DOHH2 (cell line): ENCODE data around the gene MYH16.
"Not testable (repeated sequence)": the region's sequence is repeated elsewhere in the genome, so short reads cannot be mapped to it uniquely, and the experiment has no call there.

ENCODE experiments used
- H3F3A ChIP-seq: fragments of 200-600 bp; sonication (generic), shearing (Covaris generic); 2 replicates; pipeline ENCODE4 v1.6.0; 2016; ENCODE audit warnings: antibody characterized with exemption, mild to moderate bottlenecking; ENCODE audit not compliant: control insufficient read depth, insufficient read depth
- H3K27ac ChIP-seq: fragments of 200-600 bp; sonication (generic); 2 replicates; pipeline ENCODE4 v1.5.1; 2014; ENCODE audit warnings: low read depth, mild to moderate bottlenecking, low read length, moderate library complexity
- H3K27me3 ChIP-seq: fragments of 200-600 bp; sonication (generic); 2 replicates; pipeline ENCODE4 v1.6.1; 2014; ENCODE audit warnings: mild to moderate bottlenecking, low read length, mixed read lengths; ENCODE audit not compliant: control insufficient read depth
- H3K36me3 ChIP-seq: fragments of 200-600 bp; sonication (generic); 2 replicates; pipeline ENCODE4 v1.6.1; 2014; ENCODE audit warnings: mild to moderate bottlenecking, low read length, moderate library complexity, mixed read lengths; ENCODE audit not compliant: control insufficient read depth
- H3K4me1 ChIP-seq: fragments of 200-600 bp; sonication (generic); 2 replicates; pipeline ENCODE4 v1.6.1; 2014; ENCODE audit warnings: mild to moderate bottlenecking, low read length, mixed read lengths; ENCODE audit not compliant: control insufficient read depth
- H3K4me2 ChIP-seq: fragments of 200-600 bp; sonication (generic); 2 replicates; pipeline ENCODE4 v1.6.0; 2014; ENCODE audit warnings: mild to moderate bottlenecking, low read length, moderate library complexity
- H3K4me3 ChIP-seq: fragments of 200-600 bp; sonication (generic); 2 replicates; pipeline ENCODE4 v1.5.1; 2014; ENCODE audit warnings: mild to moderate bottlenecking, low read length, mixed read lengths
- H3K79me2 ChIP-seq: fragments of 200-600 bp; sonication (generic); 2 replicates; pipeline ENCODE4 v1.6.1; 2014; ENCODE audit warnings: mild to moderate bottlenecking, low read length, mixed read lengths; ENCODE audit not compliant: control insufficient read depth
- H3K9me2 ChIP-seq: fragments of 200-600 bp; sonication (generic); replicated peaks from 2 replicates; pipeline ENCODE4 v1.6.1; 2014; ENCODE audit warnings: mild to moderate bottlenecking, low read length, mixed read lengths; ENCODE audit not compliant: control insufficient read depth
- H3K9me3 ChIP-seq: fragments of 200-600 bp; sonication (generic); 2 replicates; pipeline ENCODE4 v1.6.1; 2014; ENCODE audit warnings: antibody characterized with exemption, low read length, mixed read lengths; ENCODE audit not compliant: control insufficient read depth, insufficient read depth
- H4K20me1 ChIP-seq: fragments of 200-600 bp; sonication (generic); 2 replicates; pipeline ENCODE4 v1.6.0; 2014; ENCODE audit warnings: low read depth, mild to moderate bottlenecking, antibody characterized with exemption, low read length, moderate library complexity; ENCODE audit not compliant: control insufficient read depth, insufficient read depth
- EZH2phosphoT487 ChIP-seq: fragments of 200-600 bp; sonication (generic); IDR thresholded peaks from 2 replicates; pipeline ENCODE4 v1.6.1; 2017; ENCODE audit warnings: borderline replicate concordance, mild to moderate bottlenecking, antibody characterized with exemption, low read length, moderate library complexity, mixed read lengths
- TF ChIP-seq, protein P1 (sequence below): fragments of 200-600 bp; sonication (generic); IDR thresholded peaks from one replicate; pipeline ENCODE4 v1.5.1; 2014; ENCODE audit warnings: antibody characterized with exemption, mild to moderate bottlenecking, low read depth, low read length; ENCODE audit not compliant: poor library complexity, severe bottlenecking

Gene MYH16

DNA sequence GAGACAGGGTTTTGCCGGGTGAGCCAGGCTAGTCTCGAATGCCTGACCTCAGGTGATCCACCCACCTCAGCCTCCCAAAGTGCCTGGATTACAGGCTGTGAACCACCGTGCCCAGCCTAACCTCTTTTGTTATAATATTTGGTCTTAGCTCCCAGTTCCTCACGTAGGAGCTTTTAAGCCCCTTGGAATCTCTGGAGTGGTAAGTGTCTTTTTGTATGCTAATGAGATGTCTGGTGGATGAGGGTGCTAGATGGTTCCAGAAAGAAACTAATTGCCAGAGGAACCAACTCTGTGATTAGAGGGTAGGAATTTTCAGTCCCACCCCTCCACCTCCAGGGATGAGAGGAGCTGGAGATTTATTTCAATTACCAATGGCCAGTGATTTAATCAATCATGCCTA lies 47.7 kb downstream of the MYH16 start:
- Histone ChIP-seq H3K79me2 (peaks cover 14% of the 10 kb centered on the region), H4K20me1 (no peaks in the 10 kb centered on the region), H3K27me3 (no peaks in the 10 kb centered on the region), H3K4me3 (no peak overlapping the region), H3F3A (no peaks in the 10 kb centered on the region), H3K9me3 (no peaks in the 10 kb centered on the region), H3K4me1 (peaks cover 6% of the 10 kb centered on the region), H3K36me3 (0 out of 2 replicates have a peak, but pooled peaks cover 2% of the 10 kb centered on the region), H3K27ac (no peak overlapping the region), H3K4me2 (no peak overlapping the region), H3K9me2 (no peaks in the 10 kb centered on the region)
- TF ChIP-seq, protein P1, sequence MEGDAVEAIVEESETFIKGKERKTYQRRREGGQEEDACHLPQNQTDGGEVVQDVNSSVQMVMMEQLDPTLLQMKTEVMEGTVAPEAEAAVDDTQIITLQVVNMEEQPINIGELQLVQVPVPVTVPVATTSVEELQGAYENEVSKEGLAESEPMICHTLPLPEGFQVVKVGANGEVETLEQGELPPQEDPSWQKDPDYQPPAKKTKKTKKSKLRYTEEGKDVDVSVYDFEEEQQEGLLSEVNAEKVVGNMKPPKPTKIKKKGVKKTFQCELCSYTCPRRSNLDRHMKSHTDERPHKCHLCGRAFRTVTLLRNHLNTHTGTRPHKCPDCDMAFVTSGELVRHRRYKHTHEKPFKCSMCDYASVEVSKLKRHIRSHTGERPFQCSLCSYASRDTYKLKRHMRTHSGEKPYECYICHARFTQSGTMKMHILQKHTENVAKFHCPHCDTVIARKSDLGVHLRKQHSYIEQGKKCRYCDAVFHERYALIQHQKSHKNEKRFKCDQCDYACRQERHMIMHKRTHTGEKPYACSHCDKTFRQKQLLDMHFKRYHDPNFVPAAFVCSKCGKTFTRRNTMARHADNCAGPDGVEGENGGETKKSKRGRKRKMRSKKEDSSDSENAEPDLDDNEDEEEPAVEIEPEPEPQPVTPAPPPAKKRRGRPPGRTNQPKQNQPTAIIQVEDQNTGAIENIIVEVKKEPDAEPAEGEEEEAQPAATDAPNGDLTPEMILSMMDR, result no peak
- no peak for TF ChIP-seq EZH2phosphoT487

DNA sequence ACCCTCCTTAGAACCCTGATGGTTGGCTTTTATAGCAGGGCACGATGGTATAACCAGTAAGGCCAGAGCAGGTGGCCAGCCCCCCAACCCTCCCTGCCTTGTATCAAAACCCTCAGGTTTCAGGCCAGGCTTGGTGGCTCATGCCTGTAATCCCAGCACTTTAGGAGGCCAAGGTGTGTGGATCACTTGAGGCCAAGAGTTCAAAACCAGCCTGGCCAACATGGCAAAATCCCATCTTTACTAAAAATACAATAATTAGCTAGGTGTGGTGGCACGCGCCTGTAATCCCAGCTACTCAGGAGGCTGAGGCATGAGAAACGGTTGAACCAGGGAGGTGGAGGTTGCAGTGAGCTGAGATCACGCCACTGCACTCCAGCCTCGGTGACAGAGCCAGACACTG lies 50.0 kb downstream of the MYH16 start:
- H3K4me1 ChIP-seq, result peaks cover 18% of the 10 kb centered on the region
- not testable (repeated sequence) for H3K27ac ChIP-seq, H3K4me2 ChIP-seq, H3K9me2 ChIP-seq, H3K9me3 ChIP-seq, H3K27me3 ChIP-seq, H3F3A ChIP-seq, H3K4me3 ChIP-seq
- H3K36me3 ChIP-seq, result peaks cover 10% of the 10 kb centered on the region
- peaks cover 11% of the 10 kb centered on the region; the same call in 1 of the 2 replicates for H4K20me1 ChIP-seq
- H3K79me2 ChIP-seq, result peaks cover 37% of the 10 kb centered on the region

DNA sequence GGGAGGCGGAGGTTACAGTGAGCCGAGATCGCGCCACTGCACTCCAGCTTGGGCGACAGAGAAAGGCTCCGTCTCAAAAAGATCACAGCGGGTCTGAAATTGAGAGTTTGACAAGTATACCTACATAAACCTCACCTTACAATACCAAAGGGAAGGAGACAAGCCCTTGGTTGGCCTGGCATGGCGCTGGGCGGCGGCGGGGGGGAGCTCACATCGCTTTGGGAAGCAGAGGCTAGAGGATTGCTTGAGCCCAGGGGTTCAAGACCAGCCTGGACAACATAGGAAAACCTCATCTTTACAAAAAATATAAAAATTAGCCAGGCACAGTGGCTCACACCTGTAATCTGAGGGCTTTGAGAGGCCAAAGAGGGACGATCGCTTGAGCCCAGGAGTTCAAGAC lies 51.9 kb downstream of the MYH16 start:
- H3K4me3 ChIP-seq, result peak overlapping the region; percentile 84
- H3K4me2 ChIP-seq, result peak overlapping the region; percentile 74
- no peaks in the 10 kb centered on the region for H3K9me3 ChIP-seq
- H3K27ac ChIP-seq, result no peak overlapping the region
- H3K4me1 ChIP-seq, result peaks cover 34% of the 10 kb centered on the region
- H3K36me3 ChIP-seq, result peaks cover 16% of the 10 kb centered on the region
- H3K27me3 ChIP-seq, result no peaks in the 10 kb centered on the region
- H3F3A ChIP-seq, result no peaks in the 10 kb centered on the region; the same call in 1 of the 2 replicates
- no peaks in the 10 kb centered on the region for H3K9me2 ChIP-seq
- TF ChIP-seq EZH2phosphoT487, result no peak
- TF ChIP-seq, protein P1, result no peak
- peaks cover 56% of the 10 kb centered on the region for H3K79me2 ChIP-seq
- peaks cover 19% of the 10 kb centered on the region; the same call in 1 of the 2 replicates for H4K20me1 ChIP-seq

DNA sequence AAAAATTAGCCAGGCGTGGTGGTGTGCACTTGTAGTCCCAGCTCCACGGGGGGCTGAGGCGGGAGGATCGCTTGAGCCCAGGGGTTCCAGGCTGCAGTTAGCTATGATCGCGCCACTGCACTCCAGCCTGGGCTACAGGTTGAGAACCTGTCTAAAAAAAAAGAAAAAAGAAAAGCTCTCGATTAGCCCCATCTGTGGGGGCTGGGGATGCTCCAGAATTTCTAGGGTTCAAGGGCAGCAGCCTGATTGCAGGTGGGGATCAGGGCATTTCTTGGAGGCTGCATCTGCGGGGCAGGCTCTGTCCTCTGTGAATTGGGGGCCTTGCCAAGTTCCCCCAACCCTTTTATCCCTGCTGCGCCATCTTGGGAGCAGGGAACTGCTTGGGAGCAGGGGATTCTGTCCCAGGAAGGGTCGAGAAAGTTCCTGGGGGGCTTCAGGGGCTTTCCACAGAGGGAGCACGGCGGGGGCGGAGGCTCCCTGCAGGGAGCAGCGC lies 52.4 kb downstream of the MYH16 start:
- H3K27ac ChIP-seq, result peak overlapping the region; percentile 38
- TF ChIP-seq, protein P1, result no peak
- TF ChIP-seq EZH2phosphoT487, result no peak
- H3K9me2 ChIP-seq, result no peaks in the 10 kb centered on the region
- H3K27me3 ChIP-seq, result no peaks in the 10 kb centered on the region
- H3F3A ChIP-seq, result no peaks in the 10 kb centered on the region; the same call in 1 of the 2 replicates
- H3K4me2 ChIP-seq, result peak overlapping the region; percentile 74
- no peaks in the 10 kb centered on the region for H3K9me3 ChIP-seq
- H3K36me3 ChIP-seq, result peaks cover 21% of the 10 kb centered on the region
- H3K4me3 ChIP-seq, result peak overlapping the region; percentile 84
- peaks cover 22% of the 10 kb centered on the region; the same call in 1 of the 2 replicates for H4K20me1 ChIP-seq
- H3K79me2 ChIP-seq, result peaks cover 61% of the 10 kb centered on the region
- H3K4me1 ChIP-seq, result peaks cover 39% of the 10 kb centered on the region
